Keratinocyte (primary cell): Measurements from ENCODE around the gene RBP4. TPM values are rescaled to one million over a fixed set of nuclear protein-coding genes. Genes with fewer than 3 reads are reported as not detected.

Experiments
- DNase-seq: peaks from one replicate; pipeline ENCODE4 v3.0.0-alpha.2; 2011; ENCODE audit warnings: low read depth, missing footprints, low spot score
- FAIRE-seq: peaks from 2 replicates; lab custom pipeline; 2011; peaks lifted over from hg19 to GRCh38; lab: Jason Lieb, UNC
- H2AFZ ChIP-seq: 2 replicates; pipeline ENCODE4 v1.6.0; 2012; ENCODE audit warnings: low read length, control low read depth, inconsistent platforms; ENCODE audit not compliant: control insufficient read depth
- H3K27ac ChIP-seq: 2 replicates; pipeline ENCODE4 v1.5.1; 2011; ENCODE audit warnings: low read length; ENCODE audit not compliant: control insufficient read depth, insufficient read depth
- H3K27me3 ChIP-seq: 3 replicates; pipeline ENCODE4 v1.6.0; 2011; ENCODE audit warnings: low read length; ENCODE audit not compliant: control insufficient read depth, insufficient read depth; ENCODE audit errors: extremely low read depth
- H3K36me3 ChIP-seq, 2 experiments: 2 replicates in 1 of 2; 3 replicates in 1 of 2; pipeline ENCODE4 v1.5.1; 2011; ENCODE audit warnings: low read length in 2 of 2, mild to moderate bottlenecking in 1 of 2; ENCODE audit not compliant: control insufficient read depth in 2 of 2, insufficient read depth in 2 of 2; ENCODE audit errors: extremely low read depth in 1 of 2
- H3K4me1 ChIP-seq: 3 replicates; pipeline ENCODE4 v1.5.1; 2011; ENCODE audit warnings: low read length; ENCODE audit not compliant: control insufficient read depth, insufficient read depth; ENCODE audit errors: extremely low read depth
- H3K4me2 ChIP-seq: 3 replicates; pipeline ENCODE4 v1.6.0; 2011; ENCODE audit warnings: low read depth, low read length; ENCODE audit not compliant: control insufficient read depth, insufficient read depth; ENCODE audit errors: extremely low read depth
- H3K4me3 ChIP-seq, 3 experiments: fragments of 200-600 bp in 1 of 3; sonication (generic) in 1 of 3; 2 replicates in 2 of 3; 3 replicates in 1 of 3; pipeline ENCODE4 v1.5.1; 2011 to 2016; ENCODE audit warnings: low read length in 3 of 3, mild to moderate bottlenecking in 3 of 3, control low read depth in 2 of 3, inconsistent platforms in 1 of 3, low read depth in 1 of 3, mixed read lengths in 1 of 3, mixed run types in 1 of 3, moderate library complexity in 1 of 3; ENCODE audit not compliant: control insufficient read depth in 2 of 3, insufficient read depth in 2 of 3; ENCODE audit errors: extremely low read depth in 1 of 3
- H3K79me2 ChIP-seq: 2 replicates; pipeline ENCODE4 v1.6.0; 2012; ENCODE audit warnings: low read length; ENCODE audit not compliant: control insufficient read depth, insufficient read depth
- H3K9ac ChIP-seq: 3 replicates; pipeline ENCODE4 v1.6.0; 2011; ENCODE audit warnings: low read length; ENCODE audit not compliant: control insufficient read depth, insufficient read depth; ENCODE audit errors: extremely low read depth
- H3K9me1 ChIP-seq: 3 replicates; pipeline ENCODE4 v1.6.0; 2011; ENCODE audit warnings: low read length; ENCODE audit not compliant: control insufficient read depth, insufficient read depth; ENCODE audit errors: extremely low read depth
- H3K9me3 ChIP-seq: 2 replicates; pipeline ENCODE4 v1.5.1; 2012; ENCODE audit warnings: low read depth, low read length; ENCODE audit not compliant: control insufficient read depth
- H4K20me1 ChIP-seq: 3 replicates; pipeline ENCODE4 v1.6.0; 2011; ENCODE audit warnings: low read length; ENCODE audit not compliant: control insufficient read depth, insufficient read depth; ENCODE audit errors: extremely low read depth
- EZH2 ChIP-seq: IDR thresholded peaks from one replicate; pipeline ENCODE4 v1.6.1; 2012; ENCODE audit warnings: inconsistent platforms, mild to moderate bottlenecking, low read length, moderate library complexity
- dilution Hi-C: fragments of 300-500 bp; cut with MboI; formaldehyde crosslinking; loops from one replicate; pipeline ENCODE4 v1.7.0; 2020; ENCODE audit warnings: low sequenced_read_pairs; ENCODE audit not compliant: extremely low pct_ligation_motif_present
- polyA plus RNA-seq, 5 experiments: library from polyadenylated mRNA; depleted of rRNA in 3 of 5; stranded (reverse) in 3 of 5; stranded (forward) in 1 of 5; unstranded in 1 of 5; fragments of >200 nt; gene quantifications; 1 replicate in 1 of 5; 2 replicates in 3 of 5; 3 replicates in 1 of 5; pipeline versions ENCODE4 v1.2.1 to v1.2.3, GENCODE V29; 2011 to 2012; ENCODE audit warnings: missing spikeins in 2 of 5, low read depth in 1 of 5, low replicate concordance in 1 of 5
- TF ChIP-seq, protein P1 (sequence below), 3 experiments: IDR thresholded peaks in 1 of 3; conservative IDR thresholded peaks in 1 of 3; optimal IDR thresholded peaks in 1 of 3; 2 replicates in 2 of 3; 3 replicates in 1 of 3; pipeline versions ENCODE3 to v1.5.1; 2011; ENCODE audit warnings: low read length in 3 of 3, mild to moderate bottlenecking in 3 of 3, moderate library complexity in 2 of 3, control low read depth in 1 of 3, inconsistent platforms in 1 of 3; ENCODE audit not compliant: insufficient read depth in 2 of 3; ENCODE audit errors: extremely low read depth in 1 of 3

RBP4 gene
- polyA plus RNA-seq, 1 donor (not counting 4 experiments of a cell fraction or from before 2014, with no cell fraction given): not detected

GRCh38 chr10:93599778-93600177 lies 1.3 kb downstream of the RBP4 start:
- dilution Hi-C loops: no loop called here
- no peak overlapping the region for H3K4me2 ChIP-seq
- peaks cover 42% of the 10 kb centered on the region for H3K27me3 ChIP-seq
- no peaks in the 10 kb centered on the region for H3K36me3 ChIP-seq
- TF ChIP-seq, protein P1, sequence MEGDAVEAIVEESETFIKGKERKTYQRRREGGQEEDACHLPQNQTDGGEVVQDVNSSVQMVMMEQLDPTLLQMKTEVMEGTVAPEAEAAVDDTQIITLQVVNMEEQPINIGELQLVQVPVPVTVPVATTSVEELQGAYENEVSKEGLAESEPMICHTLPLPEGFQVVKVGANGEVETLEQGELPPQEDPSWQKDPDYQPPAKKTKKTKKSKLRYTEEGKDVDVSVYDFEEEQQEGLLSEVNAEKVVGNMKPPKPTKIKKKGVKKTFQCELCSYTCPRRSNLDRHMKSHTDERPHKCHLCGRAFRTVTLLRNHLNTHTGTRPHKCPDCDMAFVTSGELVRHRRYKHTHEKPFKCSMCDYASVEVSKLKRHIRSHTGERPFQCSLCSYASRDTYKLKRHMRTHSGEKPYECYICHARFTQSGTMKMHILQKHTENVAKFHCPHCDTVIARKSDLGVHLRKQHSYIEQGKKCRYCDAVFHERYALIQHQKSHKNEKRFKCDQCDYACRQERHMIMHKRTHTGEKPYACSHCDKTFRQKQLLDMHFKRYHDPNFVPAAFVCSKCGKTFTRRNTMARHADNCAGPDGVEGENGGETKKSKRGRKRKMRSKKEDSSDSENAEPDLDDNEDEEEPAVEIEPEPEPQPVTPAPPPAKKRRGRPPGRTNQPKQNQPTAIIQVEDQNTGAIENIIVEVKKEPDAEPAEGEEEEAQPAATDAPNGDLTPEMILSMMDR (optimal IDR thresholded peaks at IDR 0.05 in 1 of 3, IDR thresholded peaks at IDR 0.05 in 1 of 3, conservative IDR thresholded peaks at IDR 0.05 in 1 of 3; ENCODE audit: extremely low read depth in 1 of 3, insufficient read depth in 2 of 3, low read length in 3 of 3): no peak
- no peak for TF ChIP-seq EZH2
- H4K20me1 ChIP-seq: no peaks in the 10 kb centered on the region
- DNase-seq: no peak
- H2AFZ ChIP-seq: no peak overlapping the region
- H3K4me3 ChIP-seq: no peak overlapping the region
- no peaks in the 10 kb centered on the region for H3K9me1 ChIP-seq
- no peaks in the 10 kb centered on the region for H3K9me3 ChIP-seq
- H3K27ac ChIP-seq: no peak overlapping the region
- no peaks in the 10 kb centered on the region for H3K4me1 ChIP-seq
- no peaks in the 10 kb centered on the region for H3K79me2 ChIP-seq
- H3K9ac ChIP-seq: no peak overlapping the region
- no peak for FAIRE-seq

DNA sequence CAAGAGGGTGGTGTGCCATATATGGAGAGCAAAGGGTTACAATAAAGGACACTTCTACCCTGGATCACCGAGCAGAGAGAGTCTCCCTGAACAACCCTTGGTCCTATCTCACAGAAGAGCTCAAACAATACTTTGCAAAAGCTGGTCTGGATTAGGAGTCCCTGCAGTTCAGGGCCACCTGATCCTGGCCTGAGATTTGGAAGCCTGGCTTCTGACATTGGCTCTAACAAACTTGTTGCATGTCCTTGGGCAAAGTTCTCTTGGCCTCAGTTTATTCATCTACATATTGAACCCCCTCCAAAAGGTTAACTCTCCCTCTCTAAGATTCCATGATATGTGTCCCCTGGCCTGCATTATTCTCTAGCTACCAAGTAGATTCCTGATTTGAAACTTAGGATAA lies 1.7 kb downstream of the RBP4 start:
- Histone ChIP-seq H3K27ac (no peak overlapping the region), H3K9me1 (no peaks in the 10 kb centered on the region), H4K20me1 (no peaks in the 10 kb centered on the region), H3K36me3 (no peaks in the 10 kb centered on the region), H3K79me2 (no peaks in the 10 kb centered on the region), H3K9me3 (no peaks in the 10 kb centered on the region), H3K4me1 (no peaks in the 10 kb centered on the region), H2AFZ (no peak overlapping the region), H3K4me3 (no peak overlapping the region), H3K27me3 (peaks cover 42% of the 10 kb centered on the region), H3K9ac (no peak overlapping the region), H3K4me2 (no peak overlapping the region)
- FAIRE-seq: no peak
- dilution Hi-C loops: no loop called here
- TF ChIP-seq, protein P1 (optimal IDR thresholded peaks at IDR 0.05 in 1 of 3, IDR thresholded peaks at IDR 0.05 in 1 of 3, conservative IDR thresholded peaks at IDR 0.05 in 1 of 3; ENCODE audit: extremely low read depth in 1 of 3, insufficient read depth in 2 of 3, low read length in 3 of 3): no peak
- no peak for TF ChIP-seq EZH2
- no peak for DNase-seq
